Endothelial cell of umbilical vein (primary cell): ENCODE data around the gene UNC5B.

Source experiments
- CTCF ChIP-seq, 2 donors: IDR thresholded peaks; 1 replicate in 1 of 2; 2 replicates in 1 of 2; pipeline ENCODE4 v1.5.1; 2011; ENCODE audit warnings: low read length in 2 of 2, mild to moderate bottlenecking in 2 of 2, moderate library complexity in 2 of 2, control low read depth in 1 of 2, inconsistent platforms in 1 of 2, low read depth in 1 of 2; ENCODE audit not compliant: insufficient read depth in 1 of 2; ENCODE audit errors: extremely low read depth in 1 of 2
- EZH2 ChIP-seq: IDR thresholded peaks from 2 replicates; pipeline ENCODE4 v1.6.1; 2012; ENCODE audit warnings: borderline replicate concordance, low read depth, mild to moderate bottlenecking, moderate library complexity, low read length, inconsistent platforms; ENCODE audit not compliant: severe bottlenecking
- FOS ChIP-seq: IDR thresholded peaks from 2 replicates; pipeline ENCODE4 v1.6.1; 2011; ENCODE audit warnings: mild to moderate bottlenecking, low read length, moderate library complexity, borderline replicate concordance; ENCODE audit not compliant: insufficient read depth
- GATA2 ChIP-seq: IDR thresholded peaks from 2 replicates; pipeline ENCODE4 v1.7.0; 2011; ENCODE audit warnings: low read depth, mild to moderate bottlenecking, moderate library complexity, mixed read lengths, low read length; ENCODE audit not compliant: insufficient read length, insufficient read depth
- JUN ChIP-seq: IDR thresholded peaks from 2 replicates; pipeline ENCODE4 v1.6.1; 2011; ENCODE audit warnings: borderline replicate concordance, low read depth; ENCODE audit not compliant: insufficient read length, insufficient read depth
- MAX ChIP-seq: IDR thresholded peaks from 2 replicates; pipeline ENCODE4 v1.6.1; 2011; ENCODE audit not compliant: insufficient read depth, insufficient read length
- MYC ChIP-seq: IDR thresholded peaks from one replicate; pipeline ENCODE4 v1.6.1; 2011; ENCODE audit warnings: mild to moderate bottlenecking, low read depth, low read length
- POLR2A ChIP-seq: IDR thresholded peaks from 2 replicates; pipeline ENCODE4 v1.6.1; 2012; ENCODE audit warnings: low read depth, mild to moderate bottlenecking, control low read depth, low read length
- POLR2AphosphoS5 ChIP-seq: IDR thresholded peaks from 2 replicates; pipeline ENCODE4 v1.6.1; 2012; ENCODE audit warnings: low read depth, mild to moderate bottlenecking, control low read depth, low read length, moderate library complexity; ENCODE audit not compliant: insufficient read depth

GRCh38 chr10:71209352-71209715 lies 3.0 kb upstream of the UNC5B start:
- TF ChIP-seq CTCF (IDR thresholded peaks at IDR 0.05; ENCODE audit: extremely low read depth in 1 of 2, insufficient read depth in 1 of 2, low read depth in 1 of 2, low read length in 2 of 2) (no peak), POLR2AphosphoS5 (no peak), MAX (no peak), EZH2 (peak; percentile 74), MYC (no peak), POLR2A (no peak), GATA2 (no peak), FOS (no peak), JUN (no peak)
